Subcutaneous adipose tissue (tissue), 4 donors: ENCODE measurements around the gene ZNF655. TPM values are rescaled to one million over a fixed set of nuclear protein-coding genes. Genes with fewer than 3 reads are reported as not detected.

ENCODE experiments used
- total RNA-seq, 4 donors: library from RNA; depleted of rRNA; stranded (reverse); fragments of >200 nt; gene quantifications; one replicate each; pipeline ENCODE4 v1.1.0, GENCODE V29; 2016
- TF ChIP-seq, protein P1 (sequence below): fragments of 450-650 bp; IDR thresholded peaks from one replicate; pipeline ENCODE4 v1.5.1; 2016; ENCODE audit warnings: low read depth, mild to moderate bottlenecking, control low read depth, antibody characterized with exemption, moderate library complexity

Gene ZNF655, protein sequence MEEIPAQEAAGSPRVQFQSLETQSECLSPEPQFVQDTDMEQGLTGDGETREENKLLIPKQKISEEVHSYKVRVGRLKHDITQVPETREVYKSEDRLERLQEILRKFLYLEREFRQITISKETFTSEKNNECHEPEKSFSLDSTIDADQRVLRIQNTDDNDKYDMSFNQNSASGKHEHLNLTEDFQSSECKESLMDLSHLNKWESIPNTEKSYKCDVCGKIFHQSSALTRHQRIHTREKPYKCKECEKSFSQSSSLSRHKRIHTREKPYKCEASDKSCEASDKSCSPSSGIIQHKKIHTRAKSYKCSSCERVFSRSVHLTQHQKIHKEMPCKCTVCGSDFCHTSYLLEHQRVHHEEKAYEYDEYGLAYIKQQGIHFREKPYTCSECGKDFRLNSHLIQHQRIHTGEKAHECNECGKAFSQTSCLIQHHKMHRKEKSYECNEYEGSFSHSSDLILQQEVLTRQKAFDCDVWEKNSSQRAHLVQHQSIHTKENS
- 100 to 1,000 TPM in 3 of 4 donors, 10 to 100 TPM in 1; 96.0 to 128 (median 108) TPM for total RNA-seq

DNA sequence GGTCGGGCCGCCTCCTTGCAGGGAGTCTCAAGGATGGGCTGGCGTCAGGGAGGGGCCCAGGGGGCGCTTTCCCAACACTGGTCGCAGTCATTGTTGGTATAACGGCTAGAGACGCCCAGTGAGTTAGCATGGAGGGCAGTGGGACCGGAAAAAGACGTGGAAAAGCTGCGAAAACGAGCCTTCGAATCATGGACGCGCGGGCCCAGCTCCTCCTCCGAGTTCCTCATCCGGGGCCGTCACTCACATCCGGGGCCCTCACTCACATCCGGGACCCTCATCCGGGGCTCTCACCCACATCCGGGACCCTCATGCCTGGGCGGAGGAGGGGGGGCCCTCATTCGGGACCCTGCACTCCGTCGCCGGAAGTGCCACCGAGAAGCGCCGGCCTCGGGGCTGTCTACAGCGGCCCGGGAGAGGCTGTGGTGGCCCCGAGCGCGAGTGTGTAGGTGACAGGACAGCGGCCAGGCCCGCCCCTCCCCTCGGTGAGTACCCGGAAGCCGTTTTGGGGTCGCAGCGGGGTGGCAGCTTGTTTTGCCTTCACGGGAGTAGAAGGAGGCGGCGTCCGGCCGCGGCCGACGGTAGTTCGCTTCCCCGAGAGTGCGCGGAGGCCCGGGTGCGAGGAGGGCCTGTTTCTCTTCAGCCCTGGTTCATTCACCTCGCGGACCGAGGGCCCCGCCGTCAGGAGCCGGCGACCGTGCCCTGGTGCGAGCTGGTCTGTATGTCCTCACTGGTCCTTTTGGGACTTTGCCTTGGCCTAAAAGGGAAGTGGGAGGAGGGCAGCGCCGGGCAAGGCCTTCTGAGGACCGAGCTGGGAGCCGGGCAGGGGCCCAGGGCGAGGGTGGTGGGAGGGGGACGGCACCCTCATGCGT lies at the start of gene ZNF655:
Gene ZNF655, plus strand, starts transcription at position 337 of the 869 bp plus-strand sequence. CDS start 1,918 bp downstream, outside the sequence.
- TF ChIP-seq, protein P1, sequence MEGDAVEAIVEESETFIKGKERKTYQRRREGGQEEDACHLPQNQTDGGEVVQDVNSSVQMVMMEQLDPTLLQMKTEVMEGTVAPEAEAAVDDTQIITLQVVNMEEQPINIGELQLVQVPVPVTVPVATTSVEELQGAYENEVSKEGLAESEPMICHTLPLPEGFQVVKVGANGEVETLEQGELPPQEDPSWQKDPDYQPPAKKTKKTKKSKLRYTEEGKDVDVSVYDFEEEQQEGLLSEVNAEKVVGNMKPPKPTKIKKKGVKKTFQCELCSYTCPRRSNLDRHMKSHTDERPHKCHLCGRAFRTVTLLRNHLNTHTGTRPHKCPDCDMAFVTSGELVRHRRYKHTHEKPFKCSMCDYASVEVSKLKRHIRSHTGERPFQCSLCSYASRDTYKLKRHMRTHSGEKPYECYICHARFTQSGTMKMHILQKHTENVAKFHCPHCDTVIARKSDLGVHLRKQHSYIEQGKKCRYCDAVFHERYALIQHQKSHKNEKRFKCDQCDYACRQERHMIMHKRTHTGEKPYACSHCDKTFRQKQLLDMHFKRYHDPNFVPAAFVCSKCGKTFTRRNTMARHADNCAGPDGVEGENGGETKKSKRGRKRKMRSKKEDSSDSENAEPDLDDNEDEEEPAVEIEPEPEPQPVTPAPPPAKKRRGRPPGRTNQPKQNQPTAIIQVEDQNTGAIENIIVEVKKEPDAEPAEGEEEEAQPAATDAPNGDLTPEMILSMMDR, result no peak

DNA sequence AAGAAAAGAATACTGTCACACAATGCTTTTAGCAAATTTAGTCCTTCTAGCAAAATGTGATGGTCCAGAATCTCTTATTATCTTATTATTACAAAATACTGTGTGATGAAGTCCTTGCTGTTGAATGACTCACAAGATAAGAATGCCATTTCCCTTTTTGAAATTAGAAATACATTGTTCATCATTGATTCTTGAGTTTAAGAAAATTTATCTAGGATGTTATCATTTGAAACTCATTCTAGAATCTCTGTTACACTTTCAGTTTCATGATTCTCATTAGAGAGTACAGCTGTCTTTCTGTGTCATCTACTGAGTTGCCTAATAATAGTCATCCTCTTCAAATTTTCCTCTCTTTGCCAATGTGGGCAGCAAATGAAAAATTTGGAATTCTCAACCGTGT lies 44.4 kb upstream of the ZNF655 start:
- TF ChIP-seq, protein P1, result no peak

DNA sequence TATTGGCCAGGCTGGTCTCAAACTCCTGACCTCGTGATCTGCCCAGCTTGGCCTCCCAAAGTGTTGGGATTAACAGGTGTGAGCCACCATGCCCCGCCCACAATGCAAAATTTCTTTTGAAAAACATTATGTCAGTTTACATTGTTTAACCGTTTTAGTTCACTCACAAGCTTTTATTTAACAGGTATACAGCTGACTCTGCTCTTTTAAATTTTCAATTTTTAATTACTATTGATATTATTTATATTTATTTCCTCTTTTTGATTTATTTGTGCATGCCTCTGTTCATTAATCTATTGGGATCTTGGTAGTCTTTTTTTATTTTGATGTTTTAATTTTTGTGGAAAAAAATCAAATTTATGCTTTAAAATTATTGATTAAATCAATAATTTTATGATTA lies 37.0 kb upstream of the ZNF655 start:
- TF ChIP-seq, protein P1, result no peak

- TF ChIP-seq, protein P1, result no peak
Measured at GRCh38 chr7:99525713-99526440, 32.6 kb upstream of the ZNF655 start.

DNA sequence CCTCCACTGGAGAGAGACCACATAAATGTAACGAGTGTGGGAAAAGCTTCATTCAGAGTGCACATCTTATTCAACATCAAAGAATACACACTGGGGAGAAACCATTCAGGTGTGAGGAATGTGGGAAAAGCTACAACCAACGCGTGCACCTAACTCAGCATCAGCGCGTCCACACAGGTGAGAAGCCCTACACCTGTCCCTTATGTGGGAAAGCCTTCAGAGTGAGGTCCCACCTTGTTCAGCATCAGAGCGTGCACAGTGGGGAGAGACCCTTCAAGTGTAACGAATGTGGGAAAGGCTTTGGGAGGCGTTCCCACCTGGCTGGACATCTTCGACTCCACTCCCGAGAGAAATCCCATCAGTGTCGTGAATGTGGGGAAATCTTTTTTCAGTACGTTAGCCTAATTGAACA lies 27.1 kb upstream of the ZNF655 start:
- TF ChIP-seq, protein P1, result no peak

DNA sequence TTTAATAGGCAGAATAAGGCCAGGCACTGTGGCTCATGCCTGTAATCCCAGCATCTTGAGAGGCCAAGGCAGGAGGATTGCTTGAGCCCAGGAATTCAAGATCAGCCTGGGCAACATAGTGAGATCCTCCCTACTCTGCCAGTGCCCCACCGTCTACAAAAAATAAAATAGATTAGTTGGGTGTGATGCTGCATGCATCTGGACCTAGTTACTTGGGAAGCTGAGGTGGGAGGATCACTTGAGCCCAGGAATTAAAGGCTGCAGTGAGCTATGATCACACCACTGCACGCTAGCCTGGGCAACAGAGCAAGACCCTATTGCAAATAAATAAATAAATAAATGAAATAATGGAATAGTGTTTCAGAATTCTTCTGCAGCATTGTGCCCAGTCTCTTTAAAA lies 22.8 kb upstream of the ZNF655 start:
- TF ChIP-seq, protein P1, result no peak
